HG03025 (cell line): ENCODE measurements around the gene WNT7B.

Experiments used
- ATAC-seq: cut with Tn5 transposase; IDR thresholded peaks from one replicate; pipeline ENCODE4 v1.9.1; 2021; ENCODE audit warnings: mild to moderate bottlenecking, moderate library complexity; ENCODE audit not compliant: unreplicated experiment, low FRiP score

The WNT7B gene

DNA sequence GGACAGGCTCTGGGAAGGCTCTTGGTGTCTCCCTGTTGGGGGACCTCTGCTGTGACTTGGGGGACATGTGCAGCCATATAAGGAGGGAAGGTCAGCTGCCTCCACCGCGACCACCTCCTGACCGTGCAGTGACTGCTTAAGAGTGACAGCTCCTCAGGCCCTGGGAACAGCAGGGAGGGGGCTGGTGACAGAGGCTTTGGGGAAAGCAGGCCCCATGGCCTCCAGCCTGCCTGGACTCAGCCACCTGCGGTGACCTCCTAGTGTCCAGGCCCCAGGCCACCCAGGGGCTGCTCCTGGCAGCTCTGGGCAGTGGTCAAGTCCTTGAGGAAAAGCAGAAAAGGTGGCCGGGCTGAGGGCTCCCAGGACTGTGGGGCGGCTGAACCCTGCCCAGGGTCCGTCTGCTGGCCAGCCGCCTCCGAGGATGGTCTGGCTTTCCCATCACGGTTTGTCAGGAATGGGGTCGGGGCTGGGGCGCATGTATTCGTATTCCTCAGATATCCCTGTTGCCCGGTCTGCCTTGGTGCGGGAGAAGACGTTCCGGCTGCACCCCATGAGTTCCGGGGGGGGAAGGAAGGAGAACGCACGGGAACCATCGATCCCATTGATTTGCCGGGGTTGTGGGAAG is 96.8 kb downstream of the WNT7B start:
- no peak for ATAC-seq

DNA sequence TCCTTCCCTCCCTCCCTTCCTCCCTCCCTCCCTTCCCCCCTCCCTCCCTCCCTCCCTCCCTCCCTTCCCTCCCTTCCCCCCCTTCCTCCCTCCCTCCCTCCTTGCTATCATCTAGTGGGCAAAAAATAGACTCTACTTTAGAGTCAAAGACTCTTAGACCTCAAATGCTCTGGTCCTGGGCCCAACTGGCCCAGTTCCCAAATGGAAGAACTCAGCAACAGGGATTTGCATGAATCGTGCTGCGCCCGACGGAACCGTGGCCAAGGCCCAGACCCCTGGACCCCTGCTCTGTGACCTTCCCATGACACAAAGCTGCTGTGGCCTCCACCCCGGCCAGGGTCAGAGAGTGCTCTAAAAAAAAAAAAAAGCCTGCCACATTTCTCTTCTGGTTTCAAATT is 97.4 kb downstream of the WNT7B start:
- ATAC-seq = no peak

DNA sequence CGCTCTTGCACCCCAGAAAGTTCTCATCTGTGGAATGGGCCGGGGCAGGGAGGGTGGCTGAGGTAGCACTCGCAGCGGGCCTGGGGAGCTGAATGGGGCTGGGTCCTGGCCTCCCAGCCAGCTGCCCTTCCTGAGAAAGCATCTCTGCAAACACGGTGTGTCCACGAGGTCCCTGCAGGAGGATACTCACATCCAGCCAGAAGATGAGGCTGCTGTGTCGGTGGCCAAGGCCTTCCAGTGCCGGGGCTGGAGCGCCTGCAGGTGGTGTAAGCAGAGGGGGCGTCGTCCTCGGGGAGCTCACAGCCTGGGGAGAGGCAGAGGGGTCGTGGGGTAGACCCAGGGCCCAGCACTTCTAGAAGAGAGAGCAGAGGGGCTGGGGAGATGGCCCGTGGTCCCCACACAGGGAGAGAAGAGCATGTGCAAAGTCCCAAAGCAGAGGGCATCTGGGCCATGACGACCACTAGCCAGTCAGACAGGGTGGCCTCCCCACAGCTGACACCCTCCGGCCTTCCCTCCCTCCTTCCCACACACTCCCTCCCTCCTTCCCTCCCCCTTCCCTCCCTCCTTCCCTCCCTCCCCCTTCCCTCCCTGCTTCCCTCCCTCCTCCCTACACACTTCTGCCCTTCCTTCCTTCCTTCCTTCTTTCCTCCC is 97.9 kb downstream of the WNT7B start:
- no peak for ATAC-seq

DNA sequence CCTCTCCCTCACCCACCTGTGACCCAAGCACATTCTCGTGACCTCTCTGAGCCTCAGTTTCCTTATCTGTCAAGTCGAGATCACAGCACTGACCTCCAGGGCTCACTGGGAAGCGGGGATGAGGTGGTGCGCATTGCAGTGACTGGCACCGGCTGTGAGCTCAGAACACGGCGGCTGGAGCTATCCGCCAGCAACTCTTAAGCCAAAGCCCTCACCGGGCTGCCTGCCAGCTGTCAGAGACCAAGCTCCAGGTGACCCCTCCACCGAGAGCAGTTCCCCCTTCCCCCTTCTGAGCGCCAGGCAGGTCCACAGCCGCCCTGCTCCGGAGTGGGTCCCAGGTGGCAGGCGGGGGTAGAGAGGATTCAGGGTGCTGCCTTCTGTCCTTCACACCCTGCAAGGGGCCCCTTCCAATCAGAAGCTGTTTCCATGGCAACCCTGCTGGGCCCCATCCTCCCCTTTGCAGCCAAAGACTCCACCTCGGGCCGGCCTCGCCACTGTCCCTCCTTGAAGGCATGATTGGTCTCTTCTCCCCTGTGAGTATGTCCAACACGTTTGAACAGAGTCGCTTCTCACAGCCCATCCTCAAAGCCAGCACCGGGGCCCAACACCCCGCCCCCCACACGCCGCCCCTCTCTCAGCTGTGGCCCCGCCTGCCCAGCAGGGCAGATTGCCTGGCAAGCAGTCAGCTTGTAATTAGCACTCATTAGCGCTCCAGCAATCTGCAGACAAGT is 98.7 kb downstream of the WNT7B start:
- ATAC-seq = no peak

DNA sequence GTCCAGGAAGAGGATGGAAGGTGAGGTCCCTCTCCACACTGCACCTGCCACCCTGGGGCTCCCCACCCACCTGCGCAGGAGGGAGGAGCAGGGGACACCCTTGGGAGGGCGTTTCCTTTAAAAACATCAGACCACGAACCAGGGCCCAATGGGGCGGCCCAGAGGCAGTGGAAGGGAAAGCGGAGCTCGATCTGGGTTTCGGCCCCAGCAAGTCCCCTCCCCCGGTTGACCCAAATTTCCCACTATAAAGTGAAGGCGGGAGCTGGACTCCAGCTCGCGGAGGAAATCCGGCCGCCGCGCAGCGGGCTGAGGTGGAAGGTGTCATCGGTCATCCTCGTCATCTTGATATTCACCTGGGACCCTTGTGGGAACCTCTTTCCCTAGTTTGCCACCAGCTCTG is 99.3 kb downstream of the WNT7B start:
- no peak for ATAC-seq

DNA sequence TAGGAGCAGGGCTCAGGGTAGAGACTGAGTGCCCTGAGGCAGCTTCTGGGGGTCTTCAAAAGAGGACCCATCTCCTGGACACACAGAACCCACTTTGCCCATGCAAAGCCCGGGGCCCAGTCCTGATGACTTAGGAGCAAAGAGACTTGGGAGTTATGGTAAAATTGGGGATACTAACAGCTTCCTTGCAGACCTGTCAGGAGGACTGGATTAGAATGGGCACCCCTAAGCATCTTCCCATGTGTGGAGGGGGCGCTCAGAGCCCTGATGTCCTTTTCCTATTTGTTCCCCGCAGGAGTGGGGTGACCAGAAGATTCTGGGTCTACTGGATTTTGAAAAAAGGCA is 100.0 kb downstream of the WNT7B start:
- ATAC-seq = no peak

DNA sequence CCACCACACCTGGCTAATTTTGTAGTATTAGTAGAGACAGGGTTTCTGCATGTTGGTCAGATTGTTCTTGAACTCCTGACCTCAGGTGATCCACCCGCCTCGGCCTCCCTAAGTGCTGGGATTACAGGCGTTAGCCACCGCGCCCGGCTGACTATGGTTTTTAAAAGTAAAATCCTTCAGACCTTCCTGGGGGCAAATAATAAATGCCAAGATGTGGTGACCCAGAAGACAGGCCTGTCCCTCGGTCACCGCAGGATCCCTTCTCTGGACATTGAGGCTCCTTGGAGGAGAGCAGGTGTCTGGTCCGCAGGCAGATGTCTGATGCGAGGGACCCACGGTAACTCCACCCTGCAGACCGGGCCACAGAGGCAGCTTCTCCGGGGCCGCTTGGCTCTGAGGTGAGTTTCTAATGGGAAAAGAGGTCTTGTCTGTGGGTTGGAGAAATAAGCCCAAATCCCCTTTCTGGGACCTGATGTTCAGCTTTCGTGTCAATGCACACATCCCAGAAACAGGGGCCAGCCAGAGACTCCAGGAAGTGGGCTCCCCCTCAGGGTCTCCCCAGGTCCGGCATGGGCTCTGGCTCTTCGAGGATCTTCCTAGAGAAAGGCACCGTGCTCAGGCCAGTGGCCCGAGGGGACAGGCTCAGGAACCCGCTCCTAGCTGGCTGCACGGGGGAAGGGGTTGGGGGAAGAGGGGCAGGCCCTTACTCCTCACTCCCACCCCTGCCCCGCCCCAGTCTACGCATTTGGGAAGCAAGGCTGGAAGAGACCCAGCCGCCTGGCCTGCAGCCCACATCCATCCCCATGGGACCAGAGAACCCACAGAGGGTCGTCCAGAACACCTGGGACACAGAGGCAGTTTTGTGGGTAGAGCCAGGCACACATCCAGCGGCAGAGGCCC is 100.6 kb downstream of the WNT7B start:
- no peak for ATAC-seq

DNA sequence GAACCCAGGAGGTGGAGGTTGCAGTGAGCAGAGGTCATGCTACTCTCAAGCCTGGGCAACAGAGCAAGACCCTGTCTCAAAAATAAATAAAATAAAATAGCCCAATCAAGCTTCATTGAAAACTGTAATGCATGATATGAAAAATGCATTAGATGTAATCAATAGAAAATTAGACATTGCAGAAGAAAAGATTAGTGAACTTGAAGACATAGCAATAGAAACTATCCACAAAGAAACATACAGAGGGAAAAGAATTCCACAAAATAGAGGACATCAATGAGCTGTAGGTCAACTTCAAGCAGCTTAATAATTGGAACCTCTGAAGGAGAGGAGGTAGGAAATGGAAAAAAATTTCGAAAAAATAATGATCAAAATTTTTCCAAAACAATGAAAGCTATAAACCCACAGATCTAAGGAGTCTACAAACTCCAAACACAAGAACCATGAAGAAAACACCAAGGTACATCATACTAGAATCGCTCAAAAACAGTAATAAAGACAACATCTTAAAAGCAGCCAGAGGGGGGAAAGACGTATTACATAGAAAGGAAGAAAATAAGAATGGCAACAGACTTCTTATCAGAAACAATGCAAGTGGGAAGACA is 104.2 kb downstream of the WNT7B start:
- no peak for ATAC-seq

DNA sequence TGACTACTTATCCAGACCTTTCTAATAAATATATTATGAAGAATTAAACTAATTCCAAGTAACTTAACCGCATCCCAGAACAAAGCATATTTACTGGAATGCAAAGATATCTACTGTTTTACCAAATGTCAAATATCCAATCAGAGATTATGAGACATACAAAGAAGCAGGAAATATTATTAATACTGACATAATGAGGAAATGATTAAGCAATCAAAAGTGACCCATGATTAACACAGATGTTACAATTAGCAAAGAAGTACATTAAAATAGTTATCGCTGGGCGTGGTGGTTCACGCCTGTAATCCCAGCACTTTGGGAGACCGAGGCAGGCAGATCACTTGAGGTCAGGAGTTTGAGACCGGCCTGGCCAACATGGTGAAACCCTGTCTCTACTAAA is 105.2 kb downstream of the WNT7B start:
- no peak for ATAC-seq
